ENCODE data around the gene LDLRAD4. TPM values are rescaled to one million over a fixed set of nuclear protein-coding genes. Genes with fewer than 3 reads are reported as not detected.
"Not testable (repeated sequence)": the region's sequence is repeated elsewhere in the genome, so short reads cannot be mapped to it uniquely, and the experiment has no call there.

Gene LDLRAD4
- total and polyA plus RNA-seq, 2 experiments from 2014 or later, result 0.73 to 1.9 TPM

DNA sequence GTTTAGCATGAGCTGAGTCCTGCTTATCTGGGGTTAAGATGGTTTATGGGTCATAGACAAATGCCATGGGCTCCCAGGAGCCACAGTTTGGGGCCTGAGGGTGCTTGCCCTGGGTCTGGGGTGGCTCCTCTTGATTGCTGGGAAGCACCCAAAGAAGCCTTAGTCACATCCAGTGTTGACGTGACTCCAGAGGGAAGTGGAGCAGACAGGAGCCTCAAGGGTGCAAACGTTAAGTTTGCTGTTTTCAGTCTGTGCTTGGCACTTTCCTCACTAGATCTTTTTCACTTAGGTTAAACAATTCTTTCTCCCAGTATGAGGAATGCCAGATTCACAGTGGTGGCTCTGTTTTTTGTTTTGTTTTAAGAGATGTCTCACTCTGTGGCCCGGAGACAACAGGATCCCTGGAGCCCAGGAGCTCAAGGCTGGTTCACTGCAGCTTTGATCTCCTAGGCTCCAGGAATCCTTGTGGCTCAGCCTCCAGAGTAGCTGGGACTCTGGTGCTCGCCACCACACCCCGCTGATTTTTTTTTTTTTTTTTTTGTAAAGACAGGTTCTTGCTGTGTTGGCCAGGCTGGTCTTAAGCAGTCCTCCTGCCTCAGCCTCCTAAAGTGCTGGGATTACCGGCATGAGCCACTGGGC, 256.5 kb downstream of the LDLRAD4 start (continued):
- TF ChIP-seq, protein P1, sequence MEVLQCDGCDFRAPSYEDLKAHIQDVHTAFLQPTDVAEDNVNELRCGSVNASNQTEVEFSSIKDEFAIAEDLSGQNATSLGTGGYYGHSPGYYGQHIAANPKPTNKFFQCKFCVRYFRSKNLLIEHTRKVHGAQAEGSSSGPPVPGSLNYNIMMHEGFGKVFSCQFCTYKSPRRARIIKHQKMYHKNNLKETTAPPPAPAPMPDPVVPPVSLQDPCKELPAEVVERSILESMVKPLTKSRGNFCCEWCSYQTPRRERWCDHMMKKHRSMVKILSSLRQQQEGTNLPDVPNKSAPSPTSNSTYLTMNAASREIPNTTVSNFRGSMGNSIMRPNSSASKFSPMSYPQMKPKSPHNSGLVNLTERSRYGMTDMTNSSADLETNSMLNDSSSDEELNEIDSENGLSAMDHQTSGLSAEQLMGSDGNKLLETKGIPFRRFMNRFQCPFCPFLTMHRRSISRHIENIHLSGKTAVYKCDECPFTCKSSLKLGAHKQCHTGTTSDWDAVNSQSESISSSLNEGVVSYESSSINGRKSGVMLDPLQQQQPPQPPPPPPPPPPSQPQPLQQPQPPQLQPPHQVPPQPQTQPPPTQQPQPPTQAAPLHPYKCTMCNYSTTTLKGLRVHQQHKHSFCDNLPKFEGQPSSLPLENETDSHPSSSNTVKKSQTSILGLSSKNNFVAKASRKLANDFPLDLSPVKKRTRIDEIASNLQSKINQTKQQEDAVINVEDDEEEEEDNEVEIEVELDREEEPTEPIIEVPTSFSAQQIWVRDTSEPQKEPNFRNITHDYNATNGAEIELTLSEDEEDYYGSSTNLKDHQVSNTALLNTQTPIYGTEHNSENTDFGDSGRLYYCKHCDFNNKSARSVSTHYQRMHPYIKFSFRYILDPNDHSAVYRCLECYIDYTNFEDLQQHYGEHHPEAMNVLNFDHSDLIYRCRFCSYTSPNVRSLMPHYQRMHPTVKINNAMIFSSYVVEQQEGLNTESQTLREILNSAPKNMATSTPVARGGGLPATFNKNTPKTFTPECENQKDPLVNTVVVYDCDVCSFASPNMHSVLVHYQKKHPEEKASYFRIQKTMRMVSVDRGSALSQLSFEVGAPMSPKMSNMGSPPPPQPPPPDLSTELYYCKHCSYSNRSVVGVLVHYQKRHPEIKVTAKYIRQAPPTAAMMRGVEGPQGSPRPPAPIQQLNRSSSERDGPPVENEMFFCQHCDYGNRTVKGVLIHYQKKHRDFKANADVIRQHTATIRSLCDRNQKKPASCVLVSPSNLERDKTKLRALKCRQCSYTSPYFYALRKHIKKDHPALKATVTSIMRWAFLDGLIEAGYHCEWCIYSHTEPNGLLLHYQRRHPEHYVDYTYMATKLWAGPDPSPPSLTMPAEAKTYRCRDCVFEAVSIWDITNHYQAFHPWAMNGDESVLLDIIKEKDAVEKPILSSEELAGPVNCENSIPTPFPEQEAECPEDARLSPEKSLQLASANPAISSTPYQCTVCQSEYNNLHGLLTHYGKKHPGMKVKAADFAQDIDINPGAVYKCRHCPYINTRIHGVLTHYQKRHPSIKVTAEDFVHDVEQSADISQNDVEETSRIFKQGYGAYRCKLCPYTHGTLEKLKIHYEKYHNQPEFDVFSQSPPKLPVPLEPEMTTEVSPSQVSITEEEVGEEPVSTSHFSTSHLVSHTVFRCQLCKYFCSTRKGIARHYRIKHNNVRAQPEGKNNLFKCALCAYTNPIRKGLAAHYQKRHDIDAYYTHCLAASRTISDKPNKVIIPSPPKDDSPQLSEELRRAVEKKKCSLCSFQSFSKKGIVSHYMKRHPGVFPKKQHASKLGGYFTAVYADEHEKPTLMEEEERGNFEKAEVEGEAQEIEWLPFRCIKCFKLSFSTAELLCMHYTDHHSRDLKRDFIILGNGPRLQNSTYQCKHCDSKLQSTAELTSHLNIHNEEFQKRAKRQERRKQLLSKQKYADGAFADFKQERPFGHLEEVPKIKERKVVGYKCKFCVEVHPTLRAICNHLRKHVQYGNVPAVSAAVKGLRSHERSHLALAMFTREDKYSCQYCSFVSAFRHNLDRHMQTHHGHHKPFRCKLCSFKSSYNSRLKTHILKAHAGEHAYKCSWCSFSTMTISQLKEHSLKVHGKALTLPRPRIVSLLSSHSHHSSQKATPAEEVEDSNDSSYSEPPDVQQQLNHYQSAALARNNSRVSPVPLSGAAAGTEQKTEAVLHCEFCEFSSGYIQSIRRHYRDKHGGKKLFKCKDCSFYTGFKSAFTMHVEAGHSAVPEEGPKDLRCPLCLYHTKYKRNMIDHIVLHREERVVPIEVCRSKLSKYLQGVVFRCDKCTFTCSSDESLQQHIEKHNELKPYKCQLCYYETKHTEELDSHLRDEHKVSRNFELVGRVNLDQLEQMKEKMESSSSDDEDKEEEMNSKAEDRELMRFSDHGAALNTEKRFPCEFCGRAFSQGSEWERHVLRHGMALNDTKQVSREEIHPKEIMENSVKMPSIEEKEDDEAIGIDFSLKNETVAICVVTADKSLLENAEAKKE (CRISPR knock-in tag; IDR thresholded peaks at IDR 0.05), result no peak
- no peak for TF ChIP-seq ZNF331 (CRISPR knock-in tag; IDR thresholded peaks at IDR 0.05; ENCODE audit: low read depth)
- no peak for TF ChIP-seq JUNB (IDR thresholded peaks at IDR 0.05; ENCODE audit: unreplicated experiment)
- no peak for TF ChIP-seq NANOG (IDR thresholded peaks at IDR 0.05; ENCODE audit: borderline replicate concordance)

DNA sequence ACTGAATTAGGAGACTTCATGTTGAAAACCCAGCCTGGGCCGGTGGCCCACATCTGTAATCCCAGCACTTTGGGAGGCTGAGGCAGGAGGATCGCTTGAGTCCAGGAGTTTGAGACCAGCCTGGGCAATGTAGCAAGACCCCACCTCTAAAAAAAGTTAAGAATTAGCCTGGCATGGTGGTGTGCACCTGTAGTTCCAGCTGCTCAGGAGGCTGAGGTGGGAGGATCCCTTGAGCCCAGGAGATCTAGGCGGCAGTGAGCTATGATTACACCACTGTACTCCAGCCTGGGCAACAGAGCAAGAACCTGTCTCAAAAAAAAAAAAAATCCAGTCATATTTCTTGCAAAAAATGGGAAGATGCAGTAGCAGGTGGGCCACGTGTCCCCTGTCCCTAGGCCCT, 257.8 kb downstream of the LDLRAD4 start:
- H3K27ac ChIP-seq (ENCODE audit: low read depth); H3K4me2 ChIP-seq; H3K79me2 ChIP-seq (replicated peaks; ENCODE audit: insufficient read depth); H3K4me3 ChIP-seq; H3K4me1 ChIP-seq (ENCODE audit: insufficient read depth); H3K9me2 ChIP-seq (ENCODE audit: insufficient read depth); H3K27ac Mint-ChIP-seq; H3K36me3 Mint-ChIP-seq (ENCODE audit: low read depth); DNase-seq (ENCODE audit: low spot score); H2AFZ ChIP-seq; H3K36me3 ChIP-seq (ENCODE audit: insufficient read depth); ATAC-seq; H3K27me3 Mint-ChIP-seq (ENCODE audit: insufficient read depth, low read depth, poor library complexity); H3F3A ChIP-seq (replicated peaks; ENCODE audit: low read depth); H3K9me3 Mint-ChIP-seq; H3K27me3 ChIP-seq (ENCODE audit: insufficient read depth); H3K4me3 Mint-ChIP-seq; H4K20me1 ChIP-seq (replicated peaks; ENCODE audit: insufficient read depth): not testable (repeated sequence)
- peaks cover 12% of the 10 kb centered on the region for H3K4me1 Mint-ChIP-seq

All from GM23338 (cell line).